Measurements from ENCODE around the gene ARHGAP15. TPM values are rescaled to one million over a fixed set of nuclear protein-coding genes. Genes with fewer than 3 reads are reported as not detected.
"Not testable (repeated sequence)": the region's sequence is repeated elsewhere in the genome, so short reads cannot be mapped to it uniquely, and the experiment has no call there.

ARHGAP15 gene
- total RNA-seq, 1 donor from 2014 or later, result 12.4 TPM

DNA sequence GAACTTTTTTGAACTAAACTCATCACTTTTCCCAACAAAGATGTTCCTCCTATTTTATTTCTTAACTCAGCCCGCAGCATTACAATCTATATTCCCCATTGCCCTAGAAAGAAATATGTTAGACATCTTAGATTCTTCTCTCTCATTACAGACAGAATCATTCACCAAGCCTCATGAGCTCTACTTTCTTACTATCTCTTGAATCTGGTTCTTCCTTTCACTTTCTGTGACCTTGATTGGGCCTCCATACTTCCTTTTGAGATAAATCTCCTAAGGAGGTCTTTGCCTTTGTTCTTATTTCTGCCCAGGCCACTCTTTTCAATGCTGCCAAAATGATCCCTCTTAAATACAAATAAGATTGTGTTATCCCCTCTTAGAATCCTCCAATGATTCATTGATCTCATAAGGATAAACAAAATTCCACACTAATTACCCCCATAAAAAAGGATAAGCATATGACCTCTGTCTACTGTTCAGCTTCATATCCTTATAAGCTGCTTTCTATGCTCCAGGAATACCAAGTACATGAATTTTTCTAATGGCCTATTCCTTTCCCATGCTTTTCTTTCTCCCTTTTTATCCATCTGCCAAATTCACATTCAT, 400.0 kb downstream of the ARHGAP15 start:
- DNase-seq (ENCODE audit: low spot score), result no peak

DNA sequence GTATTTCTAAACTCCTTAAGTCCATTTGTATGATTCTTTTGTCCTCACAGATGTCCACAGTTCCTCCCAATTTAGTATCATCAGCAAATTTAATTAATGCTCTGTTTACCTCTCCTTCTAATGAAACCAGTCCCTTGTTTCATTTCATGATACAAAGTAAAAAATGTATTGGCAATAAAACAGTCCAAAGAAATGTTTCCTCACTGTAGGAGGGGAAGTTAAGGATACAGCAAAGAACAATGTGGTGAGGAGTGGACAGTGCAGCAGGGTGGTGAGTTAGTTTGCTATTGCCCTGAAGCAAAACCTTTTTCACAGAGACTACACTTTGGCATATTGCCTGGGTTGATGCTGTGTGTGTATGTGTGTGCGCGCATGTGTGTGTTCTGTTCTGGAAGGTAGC, 401.5 kb downstream of the ARHGAP15 start:
- DNase-seq (ENCODE audit: low spot score), result no peak

DNA sequence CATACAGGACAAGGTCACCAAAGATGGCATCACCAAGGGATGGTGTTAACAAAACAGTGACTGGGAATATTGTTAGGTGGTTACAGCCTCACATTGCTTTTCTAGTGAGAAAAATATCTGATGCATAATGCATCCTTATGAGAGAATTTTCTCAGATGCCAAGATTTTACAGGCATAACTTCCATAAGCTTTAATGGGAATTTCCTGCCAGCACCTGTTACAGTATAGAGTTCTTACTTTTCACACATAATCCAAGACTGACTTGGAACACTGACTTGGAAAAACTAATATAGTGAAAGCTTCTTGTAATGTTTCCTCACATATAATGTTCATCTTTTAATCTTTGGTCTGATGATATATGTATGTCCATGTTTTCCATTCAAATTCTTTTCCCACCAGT, 402.8 kb downstream of the ARHGAP15 start:
- DNase-seq (ENCODE audit: low spot score), result no peak

DNA sequence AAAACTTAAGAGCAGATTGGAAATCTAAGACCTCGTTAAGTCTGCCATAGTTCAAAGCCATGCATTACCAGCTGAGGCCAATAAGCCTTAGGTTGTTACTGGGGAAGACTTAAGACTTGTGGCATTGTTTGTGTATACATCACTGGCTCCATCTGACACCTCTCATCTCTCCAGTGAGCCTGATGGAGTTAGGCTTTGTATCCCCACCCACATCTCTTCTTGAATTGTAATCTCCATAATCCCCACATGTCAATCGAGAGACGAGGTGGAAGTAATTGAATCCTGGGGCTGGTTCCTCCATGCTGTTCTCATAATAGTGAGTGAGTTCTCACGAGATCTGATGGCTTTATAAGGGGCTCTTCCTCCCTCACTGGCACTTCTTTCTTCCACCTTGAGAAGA, 404.6 kb downstream of the ARHGAP15 start:
- DNase-seq (ENCODE audit: low spot score), result no peak

DNA sequence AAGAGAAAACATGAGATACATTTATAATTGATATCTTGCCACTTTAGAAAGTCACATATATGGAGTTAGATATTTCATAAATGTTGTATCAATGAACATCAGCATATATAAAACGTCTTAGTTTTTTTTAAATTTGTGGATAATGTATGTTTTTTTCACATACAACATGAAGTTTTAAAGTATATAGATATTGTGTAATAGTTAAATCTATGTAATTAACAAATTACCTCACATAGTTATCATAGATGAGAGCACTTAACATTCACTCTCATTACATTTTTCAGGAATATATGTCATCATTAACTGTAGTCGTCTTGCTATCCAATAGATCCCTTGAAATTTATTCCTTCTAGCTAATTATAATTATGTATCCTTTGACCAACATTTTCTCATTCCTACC, 406.6 kb downstream of the ARHGAP15 start:
- no peak for DNase-seq (ENCODE audit: low spot score)

DNA sequence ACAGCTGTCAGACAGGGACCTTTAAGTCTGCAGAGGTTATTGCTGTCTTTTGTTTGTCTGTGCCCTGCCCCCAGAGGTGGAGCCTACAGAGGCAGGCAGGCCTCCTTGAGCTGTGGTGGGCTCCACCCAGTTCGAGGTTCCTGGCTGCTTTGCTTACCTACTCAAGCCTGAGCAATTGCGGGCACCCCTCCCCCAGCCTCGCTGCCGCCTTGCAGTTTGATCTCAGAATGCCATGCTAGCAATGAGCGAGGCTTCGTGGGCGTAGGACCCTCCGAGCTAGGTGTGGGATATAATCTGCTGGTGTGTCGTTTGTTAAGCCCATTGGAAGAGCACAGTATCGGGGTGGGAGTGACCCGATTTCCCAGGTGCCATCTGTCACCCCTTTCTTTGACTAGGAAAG, 412.7 kb downstream of the ARHGAP15 start:
- not testable (repeated sequence) for DNase-seq (ENCODE audit: low spot score)

DNA sequence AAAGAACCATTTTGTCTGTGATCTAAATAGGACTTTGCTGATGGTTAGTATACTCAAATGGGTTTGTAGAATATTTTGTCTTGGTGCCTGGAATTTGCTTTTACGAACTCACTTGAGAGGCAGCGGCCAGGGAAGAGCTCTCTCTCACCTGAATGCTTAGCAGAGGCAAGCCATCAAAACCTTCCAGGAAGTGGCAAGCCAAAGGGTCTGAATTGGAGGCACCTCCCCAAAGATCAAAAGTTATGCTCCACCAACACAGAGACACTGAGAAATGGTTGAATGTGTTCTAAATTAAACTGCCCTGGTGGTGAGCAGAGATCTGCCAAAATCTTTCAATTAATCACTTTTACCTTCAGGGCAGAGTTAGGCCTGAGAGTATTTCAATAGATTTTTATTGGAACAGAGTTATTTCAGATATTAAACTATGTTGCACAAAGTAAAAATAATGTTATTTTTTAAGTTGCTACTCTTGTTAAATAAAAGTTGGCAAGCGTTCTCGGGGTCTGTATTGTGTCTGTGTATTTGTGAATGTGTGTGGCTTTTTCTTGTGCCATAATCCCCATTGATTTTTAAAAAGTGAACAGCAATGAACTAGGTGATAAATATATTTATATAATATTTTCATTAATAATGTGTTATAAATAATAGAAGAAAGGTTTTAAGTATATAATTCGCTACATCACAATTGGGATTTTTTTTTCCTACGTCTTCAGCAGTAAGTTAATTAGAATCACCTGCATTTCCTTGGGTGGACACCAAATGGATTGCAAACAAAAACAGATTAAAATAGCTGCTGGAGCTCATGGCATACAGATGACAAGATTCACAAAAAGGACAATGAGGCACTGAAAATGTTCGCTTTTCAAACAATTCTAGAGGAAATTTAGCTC, 416.1 kb downstream of the ARHGAP15 start:
- no peak for DNase-seq (ENCODE audit: low spot score)

DNA sequence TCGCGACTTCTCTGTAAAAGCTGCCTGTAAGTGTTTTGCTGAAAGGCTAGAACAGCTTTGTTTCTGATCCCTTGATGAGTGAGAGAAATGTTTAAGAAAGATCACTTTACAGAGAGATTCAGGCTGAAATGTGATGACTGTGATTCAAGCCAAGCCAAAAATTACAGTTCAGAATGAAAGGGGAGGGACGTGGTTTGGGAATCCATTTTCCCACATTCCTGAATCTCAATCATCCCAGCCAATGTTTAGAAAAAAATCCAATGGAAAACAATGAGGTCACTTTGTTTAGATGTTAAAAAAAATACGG, 416.7 kb downstream of the ARHGAP15 start:
- DNase-seq (ENCODE audit: low spot score), result no peak

DNA sequence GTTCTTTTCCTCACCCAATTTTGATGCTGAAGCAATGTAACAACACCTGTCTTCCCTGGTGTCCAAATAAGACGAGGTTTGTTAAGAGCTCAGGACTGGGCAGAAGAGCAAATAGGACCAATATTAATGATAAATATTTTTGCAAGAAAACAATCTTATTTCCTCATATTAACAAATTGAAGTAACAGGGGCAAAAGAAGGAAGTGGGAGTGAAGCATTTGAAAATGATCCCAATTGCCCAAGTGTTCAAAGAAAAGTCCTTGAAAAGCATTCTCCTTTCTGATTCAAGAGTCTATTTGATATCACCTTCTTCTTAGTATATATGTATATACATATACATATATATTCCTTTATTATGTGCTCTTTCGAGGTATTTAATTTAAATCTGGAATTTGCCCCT, 418.8 kb downstream of the ARHGAP15 start:
- DNase-seq (ENCODE audit: low spot score), result no peak

DNA sequence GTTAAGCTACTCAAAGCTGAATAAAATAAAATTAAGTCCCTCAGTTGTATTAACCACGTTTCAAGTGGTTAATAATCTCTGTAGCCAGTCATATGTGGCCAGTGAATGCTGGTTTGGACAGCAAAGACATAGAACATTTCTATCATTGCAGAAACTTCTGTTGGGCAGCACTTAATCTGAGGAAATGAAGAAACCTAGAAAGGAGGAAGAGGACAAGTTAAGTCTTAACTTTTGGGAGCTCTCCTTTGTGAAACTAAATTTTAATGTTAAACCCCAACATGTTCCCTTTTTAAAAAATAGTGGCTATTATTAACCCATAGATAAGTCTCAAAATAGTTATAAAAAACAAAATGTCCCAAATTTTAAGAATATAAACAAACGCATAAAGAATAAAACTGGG, 421.3 kb downstream of the ARHGAP15 start:
- DNase-seq (ENCODE audit: low spot score), result no peak

DNA sequence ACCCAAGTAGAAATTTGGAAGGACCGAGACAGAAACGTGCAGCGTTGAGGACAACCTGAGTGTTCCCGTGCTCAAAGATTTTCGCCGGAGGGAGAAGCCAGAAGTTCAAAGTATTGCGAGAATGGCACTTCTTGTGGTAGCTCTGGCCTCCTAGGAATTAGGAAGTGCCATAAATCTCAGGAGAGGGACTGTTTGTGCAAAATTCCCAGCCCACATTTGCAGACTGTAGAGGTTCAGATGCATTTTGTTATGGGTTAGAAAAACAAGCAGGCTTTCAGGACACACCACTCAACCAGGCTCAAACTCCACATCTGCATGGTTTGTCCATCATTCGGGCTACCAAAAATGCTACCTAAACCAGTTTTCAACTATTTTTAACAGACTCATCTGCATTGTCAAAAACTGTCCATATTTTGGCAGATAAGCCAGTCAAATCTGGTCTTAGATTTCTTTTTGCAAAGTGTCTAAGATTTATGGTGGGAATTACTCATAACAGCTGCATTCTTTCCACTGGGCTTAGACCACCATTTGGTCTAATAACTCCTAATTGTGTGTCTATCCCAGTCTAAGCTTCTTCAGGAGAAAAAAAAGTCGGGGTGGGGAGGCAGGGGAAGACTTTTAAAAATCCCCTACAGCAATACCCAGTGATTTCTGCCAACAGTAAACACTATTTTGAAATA, 422.9 kb downstream of the ARHGAP15 start:
- DNase-seq (ENCODE audit: low spot score), result no peak

DNA sequence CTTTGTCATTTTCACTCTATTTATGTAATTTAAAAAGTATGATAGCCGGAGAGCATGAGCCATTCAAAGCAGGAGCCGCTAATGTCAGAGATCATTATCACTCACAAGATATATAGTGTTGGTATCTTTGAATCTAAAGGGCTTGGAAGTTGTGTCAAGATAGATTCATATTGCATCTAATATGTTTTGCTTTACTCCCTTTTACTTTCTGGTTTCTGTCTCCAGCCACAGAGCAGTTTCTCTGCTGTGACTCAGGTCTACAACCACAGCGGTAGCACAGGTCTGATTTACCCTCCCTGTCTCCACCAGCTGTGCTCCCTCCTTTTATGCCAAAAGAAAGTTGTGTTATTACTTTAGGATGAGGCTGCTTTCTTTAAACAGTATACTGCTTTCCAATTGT, 424.0 kb downstream of the ARHGAP15 start:
- no peak for DNase-seq (ENCODE audit: low spot score)

DNA sequence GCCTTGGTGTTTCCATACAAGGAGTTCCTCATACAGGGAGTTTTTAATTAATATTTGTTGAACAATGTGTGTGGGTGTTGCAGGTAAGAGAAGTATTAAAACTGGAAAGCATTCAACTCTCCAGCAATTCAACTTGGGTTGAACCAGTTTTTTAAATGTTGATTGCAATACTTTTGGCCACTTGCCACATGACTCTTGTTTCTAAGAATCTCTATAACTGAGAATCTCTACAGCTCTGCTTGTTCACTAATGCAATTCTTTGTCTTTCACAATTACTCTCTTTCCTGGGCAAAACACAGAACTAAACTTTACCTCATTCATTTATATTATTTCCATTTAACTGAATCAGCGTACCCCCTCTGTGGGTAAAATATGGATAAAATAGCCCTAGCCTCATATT, 429.4 kb downstream of the ARHGAP15 start:
- no peak for DNase-seq (ENCODE audit: low spot score)

DNA sequence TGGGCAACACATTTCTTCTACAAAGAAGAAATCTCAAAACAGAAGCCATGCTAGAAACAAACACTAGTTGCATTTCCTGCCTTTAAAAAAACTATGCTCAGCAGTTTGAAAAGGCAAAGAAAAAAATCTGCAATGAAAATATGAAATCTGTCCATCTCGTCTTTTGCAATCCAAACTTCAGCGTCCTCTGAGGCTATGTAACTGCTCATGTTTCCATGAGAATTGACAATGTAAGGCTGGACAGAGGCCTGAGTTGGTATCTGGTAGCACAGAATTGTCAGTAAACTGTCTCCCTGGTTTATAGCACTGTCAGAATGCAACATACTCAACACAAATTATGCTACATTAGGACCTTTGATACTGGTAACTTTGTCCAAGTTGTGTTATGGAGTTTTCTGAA, 429.9 kb downstream of the ARHGAP15 start:
- DNase-seq (ENCODE audit: low spot score), result no peak

DNA sequence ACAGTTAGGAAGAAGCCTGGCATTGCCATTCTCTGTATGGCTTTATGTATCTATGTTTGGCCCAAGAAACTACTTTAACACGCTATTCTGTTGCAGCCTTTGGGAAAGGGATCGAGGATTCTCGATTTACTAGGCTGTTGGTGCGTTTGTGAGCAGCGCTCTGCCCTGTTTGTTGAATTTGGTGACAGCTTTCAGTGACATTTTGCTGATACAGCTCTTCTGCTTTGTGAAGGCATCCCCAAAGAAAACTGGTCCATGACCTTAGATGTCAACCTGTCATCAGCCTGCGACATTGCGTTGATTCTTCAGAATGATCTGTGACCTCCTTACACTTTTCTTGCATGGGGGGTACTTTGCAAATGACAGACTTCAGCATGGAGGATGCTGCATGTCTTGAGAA, 431.5 kb downstream of the ARHGAP15 start:
- DNase-seq (ENCODE audit: low spot score), result no peak

DNA sequence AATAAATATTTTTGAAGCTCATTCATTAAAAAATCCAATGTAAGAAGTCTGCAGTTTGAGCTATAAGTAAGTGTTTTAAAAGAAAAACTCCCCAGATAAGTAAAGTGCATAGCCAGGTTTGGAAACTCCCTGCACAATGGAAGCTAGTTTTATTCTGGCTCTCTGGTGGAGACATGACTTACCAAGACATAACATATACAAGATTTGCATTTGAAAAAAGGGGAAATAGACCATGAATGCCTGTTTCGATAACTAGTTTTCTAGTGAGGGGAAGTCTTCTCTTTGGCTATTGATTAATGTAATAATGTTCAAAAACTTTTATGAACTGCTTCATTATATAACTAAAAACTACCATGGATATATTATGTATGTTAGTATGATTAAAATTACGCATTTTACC, 435.2 kb downstream of the ARHGAP15 start:
- DNase-seq (ENCODE audit: low spot score), result no peak

DNA sequence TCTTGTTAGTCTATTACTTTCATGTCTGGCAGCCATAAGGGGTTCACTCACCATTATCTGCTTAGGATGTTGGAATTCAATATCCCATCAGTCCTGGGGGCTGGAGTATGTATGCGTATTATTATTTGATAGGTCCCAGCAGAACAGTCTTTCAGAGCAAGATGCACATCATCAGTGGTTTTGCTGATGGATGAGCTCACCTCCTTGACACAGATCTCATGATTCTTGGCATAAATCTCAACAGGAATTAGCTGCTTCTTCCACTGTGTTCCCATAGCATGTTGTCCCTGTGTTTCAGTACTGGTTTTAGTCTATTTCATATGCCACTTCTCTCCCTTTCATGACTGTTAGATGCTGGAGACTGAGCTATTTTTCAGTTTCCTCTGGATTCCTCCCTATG, 442.5 kb downstream of the ARHGAP15 start:
- no peak for DNase-seq (ENCODE audit: low spot score)

DNA sequence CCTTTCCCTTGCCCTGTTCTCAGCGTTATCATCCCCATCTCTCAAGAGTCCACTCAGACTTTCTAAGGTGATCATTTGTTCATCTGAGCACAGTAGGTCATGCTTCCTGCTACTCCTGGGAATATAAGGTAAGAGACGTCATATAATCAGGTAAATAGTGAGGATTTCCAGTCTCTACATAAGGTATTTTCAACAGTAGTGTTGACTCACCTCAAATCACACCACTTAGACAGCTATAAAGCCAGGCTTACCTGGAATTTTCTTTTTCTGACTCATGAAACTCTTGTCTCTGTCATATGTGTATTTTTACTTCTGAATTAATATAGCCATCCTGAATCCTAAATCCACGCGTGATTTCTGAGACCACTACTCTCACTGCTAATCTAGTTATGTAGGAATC, 443.2 kb downstream of the ARHGAP15 start:
- DNase-seq (ENCODE audit: low spot score), result no peak

DNA sequence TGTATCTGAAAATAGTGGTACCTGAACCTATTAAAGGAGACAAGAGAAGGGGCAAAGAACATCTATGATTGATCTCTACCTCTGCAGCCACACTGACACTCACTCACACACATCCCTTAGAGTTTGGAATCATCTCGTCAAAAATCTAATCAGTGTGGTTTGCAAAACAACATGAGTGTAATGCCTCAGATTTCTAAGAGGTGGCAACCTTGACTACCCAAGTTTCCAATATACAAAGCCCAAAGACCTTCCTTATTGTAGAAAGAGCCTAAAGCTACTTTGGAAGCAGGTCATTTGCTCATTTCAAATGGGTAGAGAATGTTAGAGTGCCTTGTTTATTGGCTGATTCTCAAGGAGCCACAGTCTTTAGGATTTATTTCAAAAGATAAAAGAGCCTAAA, 444.9 kb downstream of the ARHGAP15 start:
- DNase-seq (ENCODE audit: low spot score), result no peak

DNA sequence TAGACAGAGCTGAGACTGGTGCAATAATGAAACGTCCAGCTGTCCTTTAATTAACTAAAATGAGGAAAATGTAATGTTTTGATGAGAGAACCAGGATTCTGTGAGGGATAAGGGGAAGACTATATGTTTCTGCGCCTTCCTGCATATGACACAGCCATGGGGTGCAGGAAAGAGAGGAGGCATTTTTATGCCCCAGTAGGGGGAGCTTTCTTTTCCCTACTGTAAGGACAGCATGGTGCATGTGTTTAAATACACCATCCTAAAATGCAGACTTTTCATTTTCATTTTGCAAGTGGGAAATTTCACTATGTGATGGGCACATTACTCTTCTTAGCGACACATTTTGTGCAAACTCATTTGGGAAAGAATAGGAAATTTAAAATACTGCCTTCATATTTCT, 446.1 kb downstream of the ARHGAP15 start:
- no peak for DNase-seq (ENCODE audit: low spot score)

DNA sequence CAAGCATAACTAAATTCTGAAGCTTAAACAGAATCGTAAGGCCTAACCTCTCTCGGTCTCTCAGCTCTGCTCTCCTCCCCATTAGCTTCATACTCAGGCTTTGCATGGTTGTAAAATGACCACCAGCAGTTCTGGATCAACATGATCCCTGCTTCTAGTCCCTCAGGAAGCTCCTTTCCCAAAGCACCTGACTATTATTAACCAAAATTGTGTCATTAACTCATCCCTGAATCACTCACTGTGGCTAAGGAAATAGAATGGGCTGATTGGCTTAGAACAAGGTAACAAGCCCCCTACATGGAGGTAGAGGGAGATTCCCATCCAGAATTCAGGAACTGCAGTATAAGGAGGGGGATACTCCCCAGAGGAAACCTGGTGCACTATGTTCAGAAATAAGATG, 448.3 kb downstream of the ARHGAP15 start:
- DNase-seq (ENCODE audit: low spot score), result no peak

DNA sequence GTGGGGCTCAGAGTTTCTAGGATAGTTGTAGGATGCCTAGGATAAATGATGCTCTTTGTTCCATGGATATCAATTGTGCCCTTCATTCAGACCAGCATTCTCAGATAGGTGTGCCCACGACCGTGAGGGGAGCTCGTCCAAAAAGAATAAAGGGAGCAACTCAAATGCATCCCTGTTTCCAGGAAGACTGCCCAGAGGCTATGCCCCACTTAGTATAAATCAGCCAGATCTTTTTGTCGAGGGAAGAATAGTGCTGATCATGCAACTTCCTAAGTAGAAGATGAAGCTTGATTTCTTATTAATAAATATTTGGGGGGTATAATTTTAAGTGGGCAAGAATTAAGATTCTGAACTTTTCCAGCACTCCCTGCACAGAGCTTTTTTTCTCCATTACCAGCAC, 450.2 kb downstream of the ARHGAP15 start:
- no peak for DNase-seq (ENCODE audit: low spot score)

DNA sequence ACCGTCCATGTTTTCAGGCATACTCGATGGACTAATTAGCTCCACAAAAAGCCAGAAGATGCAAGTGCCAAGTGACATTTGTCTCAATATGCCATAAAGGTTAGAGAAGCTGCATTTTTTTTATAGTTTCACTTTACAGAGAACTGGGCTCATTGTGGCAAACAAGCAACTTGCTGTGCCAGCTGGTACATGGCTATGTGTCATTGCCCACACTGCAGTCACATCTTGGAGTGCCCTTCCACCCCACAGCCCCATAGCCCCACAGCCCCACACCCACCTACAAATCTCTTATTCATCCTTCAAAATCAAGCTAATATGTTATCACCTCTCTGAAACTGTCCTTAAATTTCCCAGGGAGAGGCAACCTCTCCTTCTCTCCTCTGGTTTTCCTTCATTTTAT, 451.9 kb downstream of the ARHGAP15 start:
- DNase-seq (ENCODE audit: low spot score), result no peak

All from ureter (tissue), 1 donor.